Aorta (tissue), 5 donors: ENCODE measurements around the gene MSANTD2. TPM values are rescaled to one million over a fixed set of nuclear protein-coding genes. Genes with fewer than 3 reads are reported as not detected.

Experiments
- ATAC-seq: fragments of 200-7000 bp; cut with Tn5 transposase; one replicate; pipeline ENCODE4 v1.9.1; 2022; ENCODE audit warnings: moderate library complexity; ENCODE audit not compliant: low FRiP score
- DNase-seq, 2 donors: peaks; one replicate each; pipeline ENCODE4 v3.0.0-alpha.2; 2020
- H3K27ac ChIP-seq, 2 donors: one replicate each; pipeline ENCODE4 v1.5.1; 2013; ENCODE audit warnings: low read length in 2 of 2, mild to moderate bottlenecking in 2 of 2, moderate library complexity in 2 of 2, control low read depth in 1 of 2, inconsistent platforms in 1 of 2, low read depth in 1 of 2
- H3K27me3 ChIP-seq, 2 donors: one replicate each; pipeline ENCODE4 v1.6.1; 2013; ENCODE audit warnings: control low read depth in 1 of 2, low read length in 1 of 2, mild to moderate bottlenecking in 1 of 2, moderate library complexity in 1 of 2; ENCODE audit not compliant: insufficient read depth in 2 of 2, control insufficient read depth in 1 of 2
- H3K36me3 ChIP-seq, 2 donors: one replicate each; pipeline ENCODE4 v1.6.1; 2013; ENCODE audit warnings: control low read depth in 1 of 2, low read length in 1 of 2, mild to moderate bottlenecking in 1 of 2; ENCODE audit not compliant: insufficient read depth in 2 of 2, control insufficient read depth in 1 of 2
- H3K4me1 ChIP-seq, 2 donors: one replicate each; pipeline ENCODE4 v1.6.1; 2013; ENCODE audit warnings: low read length in 2 of 2, control low read depth in 1 of 2, mild to moderate bottlenecking in 1 of 2, moderate library complexity in 1 of 2; ENCODE audit not compliant: insufficient read depth in 2 of 2, control insufficient read depth in 1 of 2
- H3K4me3 ChIP-seq, 2 donors: one replicate each; pipeline ENCODE4 v1.5.1; 2013; ENCODE audit warnings: low read length in 2 of 2, control low read depth in 1 of 2, mild to moderate bottlenecking in 1 of 2
- H3K9me3 ChIP-seq: one replicate; pipeline ENCODE4 v1.6.1; 2013; ENCODE audit warnings: mild to moderate bottlenecking, low read length; ENCODE audit not compliant: control insufficient read depth
- WGBS, 2 donors: extraction: QIAGEN DNeasy Blood & Tissue Kit; methylation state at CpG; one replicate each; pipeline ENCODE4 v1.1.7; 2013; 5-methylcytosine and 5-hydroxymethylcytosine counted together
- intact Hi-C, 2 donors: fragments of 100-400 bp; cut with DNase I; formaldehyde crosslinking; loops; one replicate each; pipeline versions ENCODE4 v1.14.2 to v1.15.0; 2022
- polyA plus RNA-seq, 2 donors: library from polyadenylated mRNA; stranded (reverse); fragments of 200-250 nt; gene quantifications; one replicate each; pipeline ENCODE4 v1.2.3, GENCODE V29; 2013
- total RNA-seq, 2 donors: library from RNA; stranded (reverse); fragmentation: NEBNext Ultra II Directional; extraction: Animal tissue kit (Norgen Biotek cat#: 25700); gene quantifications; one replicate each; pipeline ENCODE4 v1.2.1, GENCODE V29; 2021
- donor health status: healthy with polysubstance abuse.
- donor health status: Bipolar disorder and iron deficiency.
- donor health status: DM: no; HTN: no; CAD: no.
- donor health status: DM: no; HTN: no; CAD: no.
- donor health status: DM: yes; HTN: yes; CAD: no.

MSANTD2 gene
- total and polyA plus RNA-seq, 4 donors: 6.3 to 23.6 (median 19.7) TPM

- ATAC-seq: no peak
- Histone ChIP-seq H3K27me3 (no peaks in the 10 kb centered on the region), H3K27ac (no peak overlapping the region), H3K4me3 (no peak overlapping the region), H3K36me3 (no peaks in the 10 kb centered on the region), H3K9me3 (no peaks in the 10 kb centered on the region), H3K4me1 (no peaks in the 10 kb centered on the region)
- DNase-seq: no peak
- 93 to 94% methylated on average over 6 of the region's 6 CpGs for WGBS, 2 donors
- intact Hi-C loops: loop anchor here (5.0 kb wide), 2 partner anchors 71 to 76 kb away; partner anchors contain the start of genes SIAE (in 1 of the 2) and SPA17 (in 1 of the 2)
These were observed 57.2 kb downstream of the MSANTD2 start for GRCh38 chr11:124743050-124743449.

- Histone ChIP-seq H3K9me3 (no peaks in the 10 kb centered on the region), H3K27ac (no peak overlapping the region), H3K4me3 (no peak overlapping the region), H3K27me3 (no peaks in the 10 kb centered on the region), H3K36me3 (no peaks in the 10 kb centered on the region), H3K4me1 (no peaks in the 10 kb centered on the region)
- ATAC-seq: no peak
- no peak for DNase-seq
- intact Hi-C loops: loop anchor here (5.0 kb wide), 2 partner anchors 70 to 75 kb away; partner anchors contain the start of genes SIAE (in 1 of the 2) and SPA17 (in 1 of the 2)
- 91 to 94% methylated on average over 2 of the region's 2 CpGs for WGBS, 2 donors
These were observed 57.7 kb downstream of the MSANTD2 start for GRCh38 chr11:124742555-124742954.

GRCh38 chr11:124740277-124740882 lies 59.8 kb downstream of the MSANTD2 start:
- 1% methylated on average over 36 to 37 of the region's 37 CpGs for WGBS, 2 donors
- Histone ChIP-seq H3K9me3 (no peaks in the 10 kb centered on the region), H3K4me3 (peak overlapping the region; percentile 62 to 77), H3K36me3 (no peaks in the 10 kb centered on the region), H3K27ac (peak overlapping the region in 1 of 2 donors; percentile 2), H3K4me1 (no peaks in the 10 kb centered on the region), H3K27me3 (no peaks in the 10 kb centered on the region)
- DNase-seq: peak; percentile 73 to 87
- ATAC-seq: peak; percentile 65
- intact Hi-C loops: loop anchor here (5.0 kb wide), 2 partner anchors 68 to 73 kb away; partner anchors contain the start of genes SIAE (in 1 of the 2) and SPA17 (in 1 of the 2)

GRCh38 chr11:124739479-124740276 lies 60.5 kb downstream of the MSANTD2 start, which contains the start of gene NRGN:
Gene NRGN (plus strand): TSS chr11:124739942. CDS start chr11:124740085, 143 bp downstream.
- no peaks in the 10 kb centered on the region for H3K36me3 ChIP-seq
- peak; percentile 97 for ATAC-seq
- intact Hi-C loops: loop anchor here (5.0 kb wide), 2 partner anchors 67 to 72 kb away; partner anchors contain the start of genes SIAE (in 1 of the 2) and SPA17 (in 1 of the 2)
- H3K4me1 ChIP-seq: no peaks in the 10 kb centered on the region
- H3K27ac ChIP-seq: peak within 1 kb of the TSS in 1 of 2 donors; percentile 2
- H3K27me3 ChIP-seq: no peaks in the 10 kb centered on the region
- WGBS, 2 donors: 0 to 1% methylated on average over 36 to 59 of the region's 59 CpGs
- H3K9me3 ChIP-seq: no peaks in the 10 kb centered on the region
- DNase-seq: peak; percentile 96 to 98
- peak within 1 kb of the TSS; percentile 62 to 77 for H3K4me3 ChIP-seq

GRCh38 chr11:124738713-124739478 lies 61.3 kb downstream of the MSANTD2 start:
- Histone ChIP-seq H3K4me1 (no peaks in the 10 kb centered on the region), H3K27ac (no peak overlapping the region), H3K4me3 (no peak overlapping the region), H3K27me3 (no peaks in the 10 kb centered on the region), H3K36me3 (no peaks in the 10 kb centered on the region), H3K9me3 (no peaks in the 10 kb centered on the region)
- intact Hi-C loops: no loop called here
- no peak for ATAC-seq
- DNase-seq: no peak
- 90% methylated on average over 21 of the region's 21 CpGs for WGBS, 2 donors

- no peaks in the 10 kb centered on the region for H3K4me1 ChIP-seq
- WGBS, 2 donors: 76 to 83% methylated on average over 7 of the region's 7 CpGs
- H3K9me3 ChIP-seq: no peaks in the 10 kb centered on the region
- intact Hi-C loops: no loop called here
- no peak for DNase-seq
- no peak for ATAC-seq
- no peaks in the 10 kb centered on the region for H3K27me3 ChIP-seq
- no peaks in the 10 kb centered on the region for H3K36me3 ChIP-seq
- H3K4me3 ChIP-seq: no peak overlapping the region
- H3K27ac ChIP-seq: no peak overlapping the region
These were observed 62.4 kb downstream of the MSANTD2 start for GRCh38 chr11:124737638-124738305.

GRCh38 chr11:124736736-124737135 lies 63.5 kb downstream of the MSANTD2 start:
- intact Hi-C loops: no loop called here
- no peaks in the 10 kb centered on the region for H3K4me1 ChIP-seq
- H3K27ac ChIP-seq: no peak overlapping the region
- no peaks in the 10 kb centered on the region for H3K36me3 ChIP-seq
- 2 to 5% methylated on average over 3 of the region's 3 CpGs for WGBS, 2 donors
- ATAC-seq (no peak), DNase-seq (no peak)
- no peaks in the 10 kb centered on the region for H3K9me3 ChIP-seq
- H3K27me3 ChIP-seq: no peaks in the 10 kb centered on the region
- H3K4me3 ChIP-seq: no peak overlapping the region

GRCh38 chr11:124732230-124732629 lies 68.0 kb downstream of the MSANTD2 start:
- WGBS, 2 donors: 96 to 99% methylated on average over 4 of the region's 4 CpGs

More at GRCh38 chr11:124732230-124732629, 68.0 kb downstream of the MSANTD2 start:
- no peaks in the 10 kb centered on the region for H3K27me3 ChIP-seq
- no peaks in the 10 kb centered on the region for H3K9me3 ChIP-seq
- H3K27ac ChIP-seq: no peak overlapping the region
- ATAC-seq (no peak), DNase-seq (no peak)
- H3K36me3 ChIP-seq: no peaks in the 10 kb centered on the region
- intact Hi-C loops: no loop called here
- no peak overlapping the region for H3K4me3 ChIP-seq
- H3K4me1 ChIP-seq: no peaks in the 10 kb centered on the region
